K562 (cell line): ENCODE results near the gene TBL1XR1. TPM values are rescaled to one million over a fixed set of nuclear protein-coding genes. Genes with fewer than 3 reads are reported as not detected.

Experiments used
- ATAC-seq: fragments of 200-7000 bp; cut with Tn5 transposase; 3 replicates; pipeline ENCODE4 v1.9.1; 2020; ENCODE audit warnings: moderate library complexity
- BruUV-seq: library from RNA; stranded (reverse); fragments of 400-500 nt; replicated peaks from 2 replicates; lab custom pipeline; 2021; lab: Mats Ljungman, UMichigan
- CTCF ChIA-PET: fragments of 300-600 bp; formaldehyde crosslinking; extraction: SDS; loops from one replicate; lab custom pipeline; 2021; ENCODE audit warnings: low intra/inter-chr PET ratio; lab: Yijun Ruan, JAX
- POLR2A ChIA-PET: fragments of 300-600, 350-650 bp; sonication (Branson Sonifier 250); formaldehyde crosslinking; extraction: SDS; loops from one replicate; lab custom pipeline; 2021; ENCODE audit warnings: antibody characterized with exemption, inconsistent platforms; lab: Yijun Ruan, JAX
- DNase-seq, 4 experiments: peaks; one replicate each; pipeline versions ENCODE4 v3.0.0 to v3.0.0-alpha.2; 2011 to 2018; ENCODE audit warnings: low spot score in 3 of 4, mixed read lengths in 3 of 4; ENCODE audit errors: extremely low read depth in 1 of 4
- FAIRE-seq: peaks from 2 replicates; lab custom pipeline; 2011; peaks lifted over from hg19 to GRCh38; lab: Jason Lieb, UNC
- H2AFZ ChIP-seq: 2 replicates; pipeline ENCODE4 v1.6.0; 2011; ENCODE audit warnings: low read depth, low read length, control low read depth, inconsistent platforms
- H3K27ac ChIP-seq: fragments of 200-600 bp; 3 replicates; pipeline ENCODE4 v1.8.0; 2011; ENCODE audit warnings: low read depth, mild to moderate bottlenecking, control low read depth, inconsistent platforms, low read length, moderate library complexity, mixed read lengths; ENCODE audit errors: extremely low read depth
- H3K27me3 ChIP-seq, 2 experiments: fragments of 300-600 bp in 1 of 2; 2 replicates in 1 of 2; 3 replicates in 1 of 2; pipeline versions ENCODE4 v1.6.0 to v1.8.0; 2011; ENCODE audit warnings: inconsistent platforms in 2 of 2, low read length in 2 of 2, mild to moderate bottlenecking in 1 of 2, mixed read lengths in 1 of 2, moderate library complexity in 1 of 2; ENCODE audit not compliant: control insufficient read depth in 2 of 2, insufficient read depth in 2 of 2
- H3K36me3 ChIP-seq: fragments of 300-600 bp; 3 replicates; pipeline ENCODE4 v1.8.0; 2011; ENCODE audit warnings: mild to moderate bottlenecking, low read length, inconsistent platforms; ENCODE audit not compliant: control insufficient read depth, insufficient read depth
- H3K4me1 ChIP-seq, 2 experiments: fragments of 200-600 bp in 1 of 2; replicated peaks in 1 of 2; 2 replicates in 1 of 2; 3 replicates in 1 of 2; pipeline versions ENCODE4 v1.5.1 to v1.8.0; 2011; ENCODE audit warnings: inconsistent platforms in 2 of 2, low read length in 2 of 2, mild to moderate bottlenecking in 1 of 2, mixed read lengths in 1 of 2, moderate library complexity in 1 of 2; ENCODE audit not compliant: control insufficient read depth in 2 of 2, insufficient read depth in 2 of 2
- H3K4me2 ChIP-seq: 2 replicates; pipeline ENCODE4 v1.6.1; 2011; ENCODE audit warnings: low read length, control low read depth, inconsistent platforms, mixed read lengths; ENCODE audit not compliant: insufficient read depth
- H3K4me3 ChIP-seq: fragments of 200-600 bp; sonication (generic), shearing (Covaris generic); 2 replicates; pipeline ENCODE4 v1.5.1; 2016; ENCODE audit warnings: control low read depth, inconsistent platforms
- H3K79me2 ChIP-seq: fragments of 200-600 bp; 3 replicates; pipeline ENCODE4 v1.8.0; 2011; ENCODE audit warnings: low read length, inconsistent platforms; ENCODE audit not compliant: control insufficient read depth, insufficient read depth
- H3K9ac ChIP-seq, 2 experiments: 2 replicates each; pipeline versions ENCODE4 v1.6.0 to v1.6.1; 2011; ENCODE audit warnings: low read depth in 2 of 2, low read length in 2 of 2, control low read depth in 1 of 2, inconsistent platforms in 1 of 2, mild to moderate bottlenecking in 1 of 2, mixed read lengths in 1 of 2; ENCODE audit not compliant: insufficient read depth in 1 of 2
- H3K9me1 ChIP-seq: one replicate; pipeline ENCODE4 v1.6.0; 2011; ENCODE audit warnings: inconsistent platforms, mild to moderate bottlenecking, low read length, moderate library complexity; ENCODE audit not compliant: control insufficient read depth, insufficient read depth
- H3K9me3 ChIP-seq: replicated peaks from 2 replicates; pipeline ENCODE4 v1.5.1; 2011; ENCODE audit warnings: low read depth, low read length, inconsistent platforms; ENCODE audit not compliant: control insufficient read depth, insufficient read depth
- H4K20me1 ChIP-seq: replicated peaks from 2 replicates; pipeline ENCODE4 v1.6.1; 2011; ENCODE audit warnings: low read length, inconsistent platforms, mixed read lengths; ENCODE audit not compliant: control insufficient read depth, insufficient read depth
- DPF2 ChIP-seq: fragments of 450-650 bp; IDR thresholded peaks from 2 replicates; pipeline ENCODE4 v1.6.1; 2016
- NFIC ChIP-seq: fragments of 450-650 bp; IDR thresholded peaks from 2 replicates; pipeline ENCODE4 v1.6.1; 2017; ENCODE audit warnings: mild to moderate bottlenecking, inconsistent platforms
- ZKSCAN1 ChIP-seq: fragments of 150-350 bp; IDR thresholded peaks from 2 replicates; pipeline ENCODE4 v1.6.1; 2016; ENCODE audit warnings: low read depth, low read length
- ZNF143 ChIP-seq: sonication (generic); formaldehyde crosslinking; IDR thresholded peaks from 2 replicates; pipeline ENCODE4 v1.9.0; 2022; ENCODE audit warnings: mild to moderate bottlenecking, missing genetic modification reagents
- WGBS: fragments of 100-300 bp; shearing (Covaris generic); methylation state at CpG from one replicate; pipeline ENCODE4 v1.1.6; 2016; ENCODE audit warnings: low coverage, mixed read lengths; ENCODE audit not compliant: insufficient coverage; ENCODE audit errors: missing lambda C conversion rate; 5-methylcytosine and 5-hydroxymethylcytosine counted together
- in situ Hi-C: fragments of 300-500 bp; cut with MboI; formaldehyde crosslinking; loops from 4 replicates; pipeline ENCODE4 v1.15.0; 2018; ENCODE audit warnings: inconsistent platforms, mixed read lengths
- intact Hi-C: fragments of 100-400 bp; cut with micrococcal nuclease; formaldehyde crosslinking; loops from 2 replicates; pipeline ENCODE4 v1.14.2; 2022
- polyA plus RNA-seq, 8 experiments: library from polyadenylated mRNA; depleted of rRNA in 4 of 8; stranded (reverse) in 5 of 8; unstranded in 3 of 8; fragments of >200 nt; fragmentation: Nextera tagmentation in 2 of 8; fragmentation: Illumina TruSeq in 1 of 8; extraction: Ambion mirVana in 2 of 8; extraction: Trizol in 1 of 8; gene quantifications; 2 replicates each; pipeline versions ENCODE4 v1.2.1 to v1.2.3, GENCODE V29; 2011 to 2014; ENCODE audit warnings: inconsistent platforms in 1 of 8, missing spikeins in 1 of 8
- total RNA-seq, 7 experiments: library from RNA; depleted of rRNA in 6 of 7; stranded (reverse); fragments of >200 nt in 6 of 7; fragmentation: Illumina TruSeq in 2 of 7; extraction: Trizol in 2 of 7; gene quantifications; 2 replicates each; pipeline versions ENCODE4 v1.2.1 to v1.2.3, GENCODE V29; 2011 to 2021; ENCODE audit warnings: low replicate concordance in 1 of 7
- TF ChIP-seq, protein P1 (sequence below), 2 experiments: fragments of 450-650 bp in 1 of 2; sonication (generic) in 1 of 2; formaldehyde crosslinking in 1 of 2; IDR thresholded peaks; 2 replicates each; pipeline versions ENCODE4 v1.7.1 to v1.9.0; 2016 to 2022; ENCODE audit warnings: inconsistent platforms in 1 of 2, mild to moderate bottlenecking in 1 of 2, missing genetic modification reagents in 1 of 2
- TF ChIP-seq, protein P2 (sequence below): fragments of 450-650 bp; IDR thresholded peaks from 2 replicates; pipeline ENCODE4 v1.6.1; 2018; ENCODE audit warnings: mild to moderate bottlenecking, low read depth; ENCODE audit not compliant: partially characterized antibody

Gene TBL1XR1
- total and polyA plus RNA-seq, 9 of the 15 experiments (the other 6 are each of a cell fraction or from before 2014, with no cell fraction given), result 19.6 to 171 (median 83.3) TPM

DNA sequence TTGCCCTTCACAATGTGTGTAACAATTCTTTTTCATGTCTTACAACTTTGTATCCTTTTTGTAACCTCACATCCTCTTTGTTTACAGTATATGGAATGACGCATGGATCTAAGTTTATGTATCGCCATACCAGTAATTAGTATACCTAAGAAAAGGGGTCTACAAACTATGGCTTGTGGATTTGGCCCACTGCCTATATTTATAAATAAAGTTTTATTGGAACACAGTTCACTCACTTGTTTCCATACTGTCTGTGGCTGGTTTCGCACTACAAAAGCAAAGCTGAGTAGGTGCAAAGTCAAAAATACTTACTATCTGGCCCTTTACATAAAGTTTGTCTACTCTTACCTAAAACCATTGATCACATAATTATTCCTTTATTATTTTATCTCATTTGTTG lies 226.5 kb downstream of the TBL1XR1 start:
- ChIA-PET CTCF (no interaction called here), POLR2A (no interaction called here)
- no peaks in the 10 kb centered on the region for H4K20me1 ChIP-seq
- no peak overlapping the region for H3K4me2 ChIP-seq
- H3K4me3 ChIP-seq, result no peak overlapping the region
- WGBS, result 72% methylated on average over 3 of the region's 3 CpGs
- H3K9me3 ChIP-seq, result no peaks in the 10 kb centered on the region
- no peaks in the 10 kb centered on the region for H3K4me1 ChIP-seq
- ATAC-seq, result no peak
- no peaks in the 10 kb centered on the region for H3K79me2 ChIP-seq
- DNase-seq, result no peak
- H3K27me3 ChIP-seq, result no peaks in the 10 kb centered on the region
- intact Hi-C loops, result no loop called here
- H3K27ac ChIP-seq, result no peak overlapping the region
- no TSS peak for BruUV-seq
- in situ Hi-C loops, result no loop called here
- H3K36me3 ChIP-seq, result no peaks in the 10 kb centered on the region
- no peak overlapping the region for H3K9ac ChIP-seq
- H2AFZ ChIP-seq, result no peak overlapping the region
- FAIRE-seq, result no peak
- TF ChIP-seq, protein P1, sequence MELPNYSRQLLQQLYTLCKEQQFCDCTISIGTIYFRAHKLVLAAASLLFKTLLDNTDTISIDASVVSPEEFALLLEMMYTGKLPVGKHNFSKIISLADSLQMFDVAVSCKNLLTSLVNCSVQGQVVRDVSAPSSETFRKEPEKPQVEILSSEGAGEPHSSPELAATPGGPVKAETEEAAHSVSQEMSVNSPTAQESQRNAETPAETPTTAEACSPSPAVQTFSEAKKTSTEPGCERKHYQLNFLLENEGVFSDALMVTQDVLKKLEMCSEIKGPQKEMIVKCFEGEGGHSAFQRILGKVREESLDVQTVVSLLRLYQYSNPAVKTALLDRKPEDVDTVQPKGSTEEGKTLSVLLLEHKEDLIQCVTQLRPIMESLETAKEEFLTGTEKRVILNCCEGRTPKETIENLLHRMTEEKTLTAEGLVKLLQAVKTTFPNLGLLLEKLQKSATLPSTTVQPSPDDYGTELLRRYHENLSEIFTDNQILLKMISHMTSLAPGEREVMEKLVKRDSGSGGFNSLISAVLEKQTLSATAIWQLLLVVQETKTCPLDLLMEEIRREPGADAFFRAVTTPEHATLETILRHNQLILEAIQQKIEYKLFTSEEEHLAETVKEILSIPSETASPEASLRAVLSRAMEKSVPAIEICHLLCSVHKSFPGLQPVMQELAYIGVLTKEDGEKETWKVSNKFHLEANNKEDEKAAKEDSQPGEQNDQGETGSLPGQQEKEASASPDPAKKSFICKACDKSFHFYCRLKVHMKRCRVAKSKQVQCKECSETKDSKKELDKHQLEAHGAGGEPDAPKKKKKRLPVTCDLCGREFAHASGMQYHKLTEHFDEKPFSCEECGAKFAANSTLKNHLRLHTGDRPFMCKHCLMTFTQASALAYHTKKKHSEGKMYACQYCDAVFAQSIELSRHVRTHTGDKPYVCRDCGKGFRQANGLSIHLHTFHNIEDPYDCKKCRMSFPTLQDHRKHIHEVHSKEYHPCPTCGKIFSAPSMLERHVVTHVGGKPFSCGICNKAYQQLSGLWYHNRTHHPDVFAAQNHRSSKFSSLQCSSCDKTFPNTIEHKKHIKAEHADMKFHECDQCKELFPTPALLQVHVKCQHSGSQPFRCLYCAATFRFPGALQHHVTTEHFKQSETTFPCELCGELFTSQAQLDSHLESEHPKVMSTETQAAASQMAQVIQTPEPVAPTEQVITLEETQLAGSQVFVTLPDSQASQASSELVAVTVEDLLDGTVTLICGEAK (IDR thresholded peaks at IDR 0.05), result peak; percentile 90
- TF ChIP-seq, protein P1 (CRISPR knock-in tag; IDR thresholded peaks at IDR 0.05), result peak; percentile 73
- TF ChIP-seq, protein P2, sequence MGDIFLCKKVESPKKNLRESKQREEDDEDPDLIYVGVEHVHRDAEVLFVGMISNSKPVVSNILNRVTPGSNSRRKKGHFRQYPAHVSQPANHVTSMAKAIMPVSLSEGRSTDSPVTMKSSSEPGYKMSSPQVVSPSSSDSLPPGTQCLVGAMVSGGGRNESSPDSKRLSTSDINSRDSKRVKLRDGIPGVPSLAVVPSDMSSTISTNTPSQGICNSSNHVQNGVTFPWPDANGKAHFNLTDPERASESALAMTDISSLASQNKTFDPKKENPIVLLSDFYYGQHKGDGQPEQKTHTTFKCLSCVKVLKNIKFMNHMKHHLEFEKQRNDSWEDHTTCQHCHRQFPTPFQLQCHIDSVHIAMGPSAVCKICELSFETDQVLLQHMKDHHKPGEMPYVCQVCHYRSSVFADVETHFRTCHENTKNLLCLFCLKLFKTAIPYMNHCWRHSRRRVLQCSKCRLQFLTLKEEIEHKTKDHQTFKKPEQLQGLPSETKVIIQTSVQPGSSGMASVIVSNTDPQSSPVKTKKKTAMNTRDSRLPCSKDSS, result no peak
- no peak for TF ChIP-seq ZKSCAN1
- TF ChIP-seq NFIC, result peak; percentile 46; the same call in 1 of the 2 replicates
- TF ChIP-seq DPF2, result no peak
- no peak for TF ChIP-seq ZNF143 (CRISPR knock-in tag)
- no peaks in the 10 kb centered on the region for H3K9me1 ChIP-seq
